T47D (cell line): ENCODE measurements around the gene CCRL2.
"Not testable (repeated sequence)": the region's sequence is repeated elsewhere in the genome, so short reads cannot be mapped to it uniquely, and the experiment has no call there.

ENCODE experiments used
- DNase-seq, 2 experiments: peaks; one replicate each; pipeline versions ENCODE4 v3.0.0 to v3.0.0-alpha.2; 2011 to 2012; ENCODE audit warnings: low read depth in 1 of 2, low spot score in 1 of 2
- JUND ChIP-seq: IDR thresholded peaks from 2 replicates; pipeline ENCODE4 v1.6.1; 2012; ENCODE audit warnings: low read depth
- in situ Hi-C: cut with HindIII; loops from 2 replicates; pipeline ENCODE4 v1.10.0; 2016; ENCODE audit warnings: low sequenced_read_pairs, low pct_unique_long_range_greater_than_20kb

Gene CCRL2

DNA sequence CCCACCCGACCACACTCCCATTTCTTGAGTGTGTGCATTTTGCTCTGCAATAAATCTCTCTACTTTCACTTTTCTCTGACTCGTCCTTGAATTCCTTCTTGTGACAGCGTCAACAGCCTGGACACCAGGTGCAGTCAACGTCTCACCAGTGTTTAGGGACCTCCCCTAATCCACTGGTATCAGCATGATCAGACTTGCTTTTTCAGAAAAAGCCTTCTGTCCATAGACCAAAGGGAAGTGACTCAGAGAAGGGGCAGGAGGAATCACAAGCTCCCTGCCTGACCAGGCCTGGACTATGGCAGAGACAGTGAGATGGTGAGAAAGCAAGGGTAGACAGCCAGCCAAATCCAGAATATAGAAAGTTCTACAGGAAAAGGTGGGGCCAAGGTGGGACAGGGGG lies 20.9 kb upstream of the CCRL2 start:
- no peak for TF ChIP-seq JUND
- in situ Hi-C loops = no loop called here
- DNase-seq = no peak

DNA sequence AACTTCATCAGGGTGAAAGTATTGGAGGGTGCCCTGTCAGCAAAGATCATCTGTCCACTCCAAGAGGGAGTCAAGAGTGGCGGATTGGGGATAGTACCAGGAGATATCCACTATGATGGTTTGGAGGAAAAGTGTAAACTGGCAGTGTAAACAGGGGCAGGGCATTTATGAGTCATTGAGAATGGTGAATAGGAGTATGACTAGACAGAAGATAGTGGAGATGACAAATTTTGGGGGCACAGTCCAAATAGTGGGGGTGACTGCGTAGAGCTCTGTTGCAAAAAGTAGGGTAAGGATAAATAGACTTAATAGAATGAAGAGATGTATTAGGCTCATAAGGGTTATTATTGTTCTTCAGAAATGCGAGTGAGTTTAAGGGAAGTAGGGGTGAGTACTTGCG lies 18.2 kb upstream of the CCRL2 start:
- in situ Hi-C loops, DNase-seq: not testable (repeated sequence)

DNA sequence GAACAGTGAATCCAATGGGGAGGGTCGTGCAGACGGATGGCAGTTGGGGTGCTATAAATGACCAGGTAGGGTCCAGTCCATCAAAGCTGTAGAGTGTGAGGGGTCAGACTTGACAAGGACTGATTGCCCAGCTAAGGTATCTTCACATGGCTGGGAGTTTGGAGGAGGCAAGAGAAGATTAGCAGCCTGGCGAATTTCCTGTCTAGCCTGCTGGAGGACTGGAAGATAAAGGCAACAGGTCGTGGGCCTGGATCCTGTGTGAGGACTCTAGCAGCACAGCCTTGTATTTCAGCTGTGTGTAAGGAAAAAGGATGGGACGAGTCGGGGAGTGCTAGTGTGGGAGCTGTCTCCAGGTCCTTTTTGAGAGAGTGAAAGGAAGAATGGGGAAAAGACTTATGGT lies 17.8 kb upstream of the CCRL2 start:
- in situ Hi-C loops = no loop called here
- no peak for TF ChIP-seq JUND
- no peak for DNase-seq

DNA sequence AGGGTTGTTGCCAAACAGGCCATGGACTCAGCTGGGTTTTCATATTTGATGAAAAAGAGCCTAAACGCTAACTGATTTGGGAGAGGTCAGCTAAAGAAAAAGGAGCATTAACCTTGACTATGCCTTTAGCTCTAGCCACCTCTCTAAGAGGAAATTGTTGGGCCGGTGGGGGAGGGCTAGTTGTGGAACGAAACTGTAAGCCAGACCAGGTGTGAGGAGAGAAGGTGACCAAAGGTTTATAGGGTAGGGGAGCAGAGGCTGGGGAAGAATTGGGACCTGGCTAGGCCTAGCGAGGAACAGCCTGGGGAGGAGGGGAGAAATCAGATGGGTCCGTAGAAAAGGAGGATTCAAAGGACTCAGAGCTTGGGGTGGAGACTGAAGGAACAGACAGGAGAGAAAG lies 15.5 kb upstream of the CCRL2 start:
- in situ Hi-C loops, DNase-seq: not testable (repeated sequence)

DNA sequence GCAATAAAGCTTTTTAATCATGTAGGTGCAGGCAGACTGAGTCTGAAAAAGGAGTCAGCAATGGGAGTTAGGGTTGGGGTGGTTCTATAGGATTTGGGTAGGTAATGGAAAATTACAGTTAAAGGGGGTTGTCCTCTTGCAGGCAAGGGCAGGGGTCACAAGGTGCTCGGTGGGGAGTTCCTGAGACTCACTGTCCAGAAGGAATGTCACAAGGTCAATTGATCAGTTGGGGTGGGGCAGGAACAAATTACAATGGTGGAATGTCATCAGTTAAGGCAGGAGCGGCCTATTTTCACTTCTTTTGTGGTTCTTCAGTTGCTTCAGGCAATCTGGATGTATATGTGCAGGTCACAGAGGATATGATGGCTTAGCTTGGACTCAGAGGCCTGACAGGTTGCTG lies 14.0 kb upstream of the CCRL2 start:
- TF ChIP-seq JUND = no peak
- DNase-seq = no peak
- in situ Hi-C loops = no loop called here

DNA sequence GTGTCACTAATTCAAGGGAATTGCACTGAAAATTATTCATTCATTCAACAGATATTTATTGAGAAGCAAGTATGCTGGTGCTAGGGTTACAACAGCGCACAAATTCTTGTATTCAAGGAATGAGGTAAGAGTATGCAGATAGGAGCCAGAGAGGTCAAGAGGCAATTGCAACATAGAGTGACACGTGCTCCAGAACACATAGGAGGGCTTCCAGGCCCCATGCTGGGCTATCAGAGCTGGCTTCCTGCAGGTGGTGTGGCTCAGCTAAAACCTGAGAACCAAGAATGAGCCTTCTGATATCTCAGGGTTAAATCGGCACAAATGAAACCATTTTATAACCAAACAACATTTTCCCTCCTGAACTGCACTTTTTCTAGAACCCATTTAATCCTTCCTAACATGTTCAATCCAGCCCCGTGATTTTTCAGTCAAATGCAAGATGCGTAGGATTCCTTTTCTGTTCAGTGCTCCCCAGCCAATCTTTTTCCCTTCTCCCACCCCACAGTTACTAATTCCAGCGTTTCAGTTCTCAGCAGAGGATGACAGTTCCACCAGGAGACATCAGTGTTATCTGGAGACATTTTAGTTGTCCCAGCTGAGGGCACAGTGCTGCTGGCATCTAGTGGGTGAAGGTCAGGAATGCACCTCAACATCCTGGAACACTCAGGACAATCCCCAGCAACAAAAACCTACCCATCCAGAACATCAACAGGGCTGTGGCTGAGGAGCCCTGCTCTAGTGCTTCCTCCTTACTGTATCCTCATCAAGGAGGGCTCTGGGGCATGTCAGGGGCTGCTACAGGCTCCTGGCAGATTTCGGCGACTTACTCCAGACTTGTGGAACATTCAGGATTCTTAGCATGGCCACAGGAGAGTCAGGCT lies 13.3 kb upstream of the CCRL2 start:
- peak in 1 of 2 experiments; percentile 48 for DNase-seq
- in situ Hi-C loops = no loop called here
- TF ChIP-seq JUND = no peak

DNA sequence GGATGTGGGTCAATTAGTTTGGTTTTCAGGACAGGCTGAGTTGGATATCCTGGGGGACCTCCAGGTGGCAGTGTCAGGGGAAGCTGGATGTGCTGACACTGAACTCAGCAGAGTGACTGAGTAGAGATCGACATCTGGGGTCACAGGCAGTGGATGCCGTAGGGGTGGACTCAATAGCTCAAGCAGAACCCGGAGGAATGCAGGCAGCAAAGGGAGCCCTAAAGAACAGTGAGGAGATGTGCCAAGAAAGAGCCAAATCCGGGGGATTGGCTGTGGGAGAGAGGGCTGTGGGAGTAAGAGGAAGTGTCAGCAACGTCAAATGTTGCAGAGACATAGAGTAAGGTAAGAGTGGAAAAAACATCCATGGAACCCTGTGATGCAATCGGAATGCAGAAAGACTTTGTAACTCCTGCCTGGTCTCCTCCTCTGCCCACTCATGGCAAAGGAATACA lies 11.8 kb upstream of the CCRL2 start:
- in situ Hi-C loops = no loop called here
- DNase-seq = no peak
- TF ChIP-seq JUND = no peak

DNA sequence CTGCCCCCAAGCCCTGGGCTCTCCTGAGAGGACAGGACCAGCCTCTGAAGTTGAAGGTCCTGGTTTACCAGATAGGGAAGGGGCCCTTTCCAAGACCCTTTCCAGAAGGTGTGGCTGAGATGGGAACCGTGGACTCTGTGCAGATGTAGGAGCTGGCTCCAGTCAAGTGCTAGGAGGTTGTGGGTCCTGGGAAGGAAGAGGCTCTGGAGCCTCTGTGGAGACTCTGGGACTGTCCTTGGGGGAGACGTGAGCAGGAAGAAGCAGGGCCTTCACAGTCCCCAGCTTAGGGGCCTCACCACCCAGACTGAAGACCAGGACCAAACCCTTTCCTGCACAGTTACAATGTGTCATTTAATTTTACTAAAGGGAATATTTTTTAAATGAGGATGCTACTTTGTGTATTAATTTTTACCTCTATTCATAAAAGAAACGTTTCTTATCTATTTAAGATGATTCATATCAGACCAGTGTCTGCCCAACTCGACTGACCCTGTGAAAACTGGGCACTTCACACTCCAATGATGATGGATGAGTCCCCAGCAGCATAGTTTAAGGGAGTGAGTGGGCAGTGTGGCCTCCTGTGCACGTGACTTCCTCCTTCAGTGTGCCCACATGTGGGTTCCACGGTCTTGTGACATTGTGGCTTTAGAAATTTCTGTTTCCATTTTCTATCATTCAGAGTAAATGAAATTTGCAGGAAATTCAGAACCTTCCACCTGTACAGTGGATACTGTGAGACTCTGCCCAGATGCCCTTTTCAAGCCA lies 11.1 kb upstream of the CCRL2 start:
- DNase-seq = no peak
- TF ChIP-seq JUND = no peak
- in situ Hi-C loops = no loop called here

DNA sequence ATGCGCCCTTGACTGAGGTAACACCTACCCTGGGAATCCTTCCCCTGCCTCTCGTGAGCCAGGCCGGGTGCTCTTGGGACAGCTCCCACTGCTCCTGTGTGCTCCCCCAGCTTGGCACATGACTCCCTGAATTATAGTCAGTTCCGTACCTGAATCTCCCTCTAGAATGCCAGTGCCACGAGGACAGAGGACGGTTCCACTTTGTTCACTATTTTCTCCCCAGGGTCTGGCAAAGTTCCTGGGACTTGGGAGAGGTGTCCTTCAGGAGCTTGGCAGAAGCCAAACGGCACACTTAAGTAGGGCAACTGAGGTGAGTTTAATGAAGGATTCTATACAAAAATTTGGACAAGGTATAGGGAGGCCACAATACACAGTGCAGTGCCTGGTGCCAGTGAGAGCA lies 9.9 kb upstream of the CCRL2 start:
- in situ Hi-C loops = no loop called here
- DNase-seq = no peak
- TF ChIP-seq JUND = no peak

DNA sequence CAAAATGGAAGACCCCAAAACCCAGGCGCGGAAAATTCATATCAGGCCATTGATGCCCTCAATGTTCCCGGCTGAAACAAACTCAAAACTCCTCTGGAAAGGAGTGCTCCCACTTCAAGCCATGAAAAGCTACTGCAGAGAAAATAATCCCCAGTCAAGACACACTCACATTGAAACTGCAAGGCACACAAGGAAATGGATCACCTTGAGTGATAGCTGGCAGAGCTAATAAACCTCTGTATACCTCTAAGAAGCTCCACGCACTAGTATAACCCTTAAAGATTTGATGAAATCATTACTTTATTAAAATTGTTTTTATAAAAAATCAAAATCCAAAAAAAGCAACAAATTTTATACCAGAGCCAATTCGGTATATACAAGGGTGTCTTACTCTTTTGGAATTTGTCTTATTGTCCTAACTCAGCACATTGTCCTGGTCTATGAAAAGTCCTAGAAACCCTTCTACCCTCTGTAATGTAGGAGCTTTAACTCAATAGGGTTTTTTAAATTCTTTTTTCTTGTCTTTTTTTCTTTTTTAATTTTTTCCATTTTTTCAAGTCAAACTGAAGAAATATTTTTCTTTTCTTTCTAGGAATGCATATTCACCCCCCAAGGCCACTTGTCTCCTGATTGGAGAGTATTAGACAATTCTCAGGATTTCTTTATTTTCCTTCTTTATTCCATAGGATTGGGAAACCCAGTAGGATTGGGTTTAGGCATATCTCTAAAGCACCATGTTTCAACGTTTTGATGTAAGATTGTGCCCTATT lies 8.7 kb upstream of the CCRL2 start:
- in situ Hi-C loops = no loop called here
- DNase-seq = no peak
- TF ChIP-seq JUND = no peak

DNA sequence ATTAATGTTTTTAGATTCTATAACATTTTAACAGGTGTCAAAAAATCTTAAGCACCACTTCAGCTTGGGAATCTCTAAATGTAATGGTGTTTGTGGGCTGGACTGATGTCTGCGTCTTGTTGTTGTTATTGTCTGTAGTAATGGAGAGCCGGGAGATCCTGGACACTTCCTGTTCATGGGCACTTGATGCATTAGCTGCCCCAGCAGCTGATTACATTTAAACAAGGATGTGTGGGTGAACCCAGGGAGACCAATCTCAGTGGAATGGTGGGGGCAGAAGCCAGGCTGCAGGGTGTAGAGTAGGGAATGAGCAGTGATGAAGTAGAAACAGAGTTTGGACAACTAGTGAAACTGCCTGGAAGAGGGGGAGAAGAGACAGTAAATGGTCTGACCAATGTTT lies 8.0 kb upstream of the CCRL2 start:
- TF ChIP-seq JUND = no peak
- DNase-seq = no peak
- in situ Hi-C loops = no loop called here

DNA sequence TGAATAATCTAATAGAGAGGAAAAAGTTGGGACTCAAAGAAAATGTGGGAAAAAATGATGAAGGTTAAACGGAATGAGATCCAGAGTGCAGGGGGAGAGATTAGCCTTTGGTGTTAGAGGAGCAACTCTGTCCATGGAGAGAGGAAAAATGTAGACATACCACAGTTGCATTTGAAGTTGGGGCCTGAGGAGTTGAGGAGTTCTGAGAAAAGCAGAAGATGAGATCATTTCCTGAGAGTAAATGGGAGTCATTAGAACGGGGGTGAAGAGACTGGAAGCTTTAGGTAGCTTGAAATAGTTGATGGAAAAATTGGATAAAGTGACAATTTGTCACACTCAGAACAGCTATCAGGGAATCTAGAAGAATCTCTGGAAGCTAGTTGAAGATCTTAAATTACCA lies 7.5 kb upstream of the CCRL2 start:
- no peak for TF ChIP-seq JUND
- in situ Hi-C loops = no loop called here
- no peak for DNase-seq
